ENCODE data around the gene DCAF15. TPM values are rescaled to one million over a fixed set of nuclear protein-coding genes. Genes with fewer than 3 reads are reported as not detected.
"Not testable (repeated sequence)": the region's sequence is repeated elsewhere in the genome, so short reads cannot be mapped to it uniquely, and the experiment has no call there.

Gene DCAF15
- total RNA-seq, 4 donors from 2014 or later, result 9.5 to 19.6 (median 11.6) TPM

GRCh38 chr19:13965926-13966683 lies 13.8 kb downstream of the DCAF15 start:
- no peak for TF ChIP-seq POLR2A (IDR thresholded peaks at IDR 0.05)
- no peak for TF ChIP-seq CTCF (IDR thresholded peaks at IDR 0.05)
- DNase-seq, result no peak
- H3K4me1 ChIP-seq, result no peaks in the 10 kb centered on the region
- 92 to 98% methylated on average over 10 to 13 of the region's 20 CpGs for WGBS, 2 donors
- H3K9me3 ChIP-seq, result no peaks in the 10 kb centered on the region
- H3K27ac ChIP-seq, result no peak overlapping the region
- intact Hi-C loops (cut with DNase I), result no loop called here
- H3K36me3 ChIP-seq, result peaks cover 57 to 75% of the 10 kb centered on the region in 2 donors
- no peak overlapping the region for H3K4me3 ChIP-seq (replicated peaks in 1 of 3)
- H3K27me3 ChIP-seq, result no peaks in the 10 kb centered on the region

DNA sequence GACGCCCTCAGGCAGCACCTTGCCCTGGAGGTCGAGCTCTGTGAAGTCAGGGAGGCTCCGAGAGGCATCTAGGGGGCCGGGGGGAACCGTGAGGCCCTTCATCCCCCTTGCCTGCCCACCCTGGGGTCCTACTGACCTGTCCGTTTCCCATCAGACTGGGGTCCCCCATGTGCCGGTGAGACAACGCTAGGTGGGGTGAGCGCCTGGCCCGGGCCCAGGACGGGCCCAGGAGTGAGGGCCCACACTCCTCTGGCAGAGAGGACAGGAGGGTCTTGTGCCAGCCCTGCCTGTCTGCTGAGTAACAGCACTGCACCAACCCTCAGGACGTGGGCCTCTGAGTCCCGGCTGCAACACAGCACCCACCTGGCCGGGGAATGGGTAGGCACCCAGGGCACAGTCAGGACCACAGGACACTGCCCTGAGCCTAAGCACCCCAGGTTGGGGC lies 14.4 kb downstream of the DCAF15 start:
- DNase-seq, result no peak
- Histone ChIP-seq H3K4me3 (replicated peaks in 1 of 3) (no peak overlapping the region), H3K27ac (no peak overlapping the region), H3K4me1 (no peaks in the 10 kb centered on the region), H3K9me3 (no peaks in the 10 kb centered on the region), H3K27me3 (no peaks in the 10 kb centered on the region), H3K36me3 (peaks cover 53 to 71% of the 10 kb centered on the region in 2 donors)
- 90 to 97% methylated on average over 2 to 6 of the region's 14 CpGs for WGBS, 2 donors
- intact Hi-C loops (cut with DNase I), result no loop called here
- TF ChIP-seq CTCF (IDR thresholded peaks at IDR 0.05) (no peak), POLR2A (IDR thresholded peaks at IDR 0.05) (no peak)

DNA sequence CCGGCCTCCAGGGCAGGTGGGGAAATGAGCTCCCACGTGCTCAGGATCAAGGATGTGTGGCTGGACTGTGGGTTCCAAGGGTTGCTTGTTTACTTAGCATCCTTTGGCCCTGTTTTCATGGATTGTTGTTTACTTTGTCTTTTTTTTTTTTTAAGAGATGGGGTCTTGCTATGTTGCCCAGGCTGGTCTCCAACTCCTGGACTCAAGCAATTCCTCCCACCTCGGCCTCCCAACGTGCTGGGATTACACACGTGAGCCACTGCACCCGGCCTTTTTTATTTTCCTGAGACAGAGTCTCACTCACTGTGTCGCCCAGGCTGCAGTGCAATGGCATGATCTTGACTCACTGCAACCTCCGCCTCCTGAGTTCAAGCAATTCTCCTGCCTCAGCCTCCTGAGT lies 14.9 kb downstream of the DCAF15 start:
- intact Hi-C loops (cut with DNase I); H3K4me3 ChIP-seq (replicated peaks in 1 of 3); H3K9me3 ChIP-seq; DNase-seq; H3K4me1 ChIP-seq; H3K27ac ChIP-seq; H3K27me3 ChIP-seq: not testable (repeated sequence)
- peaks cover 53 to 67% of the 10 kb centered on the region in 2 donors for H3K36me3 ChIP-seq
- 95 to 97% methylated on average over 8 of the region's 8 CpGs for WGBS, 2 donors

- Histone ChIP-seq H3K27me3 (no peaks in the 10 kb centered on the region), H3K4me1 (no peaks in the 10 kb centered on the region), H3K27ac (no peak overlapping the region), H3K9me3 (no peaks in the 10 kb centered on the region), H3K4me3 (replicated peaks in 1 of 3) (no peak overlapping the region), H3K36me3 (peaks cover 53 to 67% of the 10 kb centered on the region in 2 donors)
- TF ChIP-seq CTCF (IDR thresholded peaks at IDR 0.05), result no peak
- WGBS, 2 donors, result 94 to 97% methylated on average over 16 to 22 of the region's 22 CpGs
- intact Hi-C loops (cut with DNase I), result no loop called here
- no peak for DNase-seq
Measured at GRCh38 chr19:13968383-13968935, 16.1 kb downstream of the DCAF15 start.

DNA sequence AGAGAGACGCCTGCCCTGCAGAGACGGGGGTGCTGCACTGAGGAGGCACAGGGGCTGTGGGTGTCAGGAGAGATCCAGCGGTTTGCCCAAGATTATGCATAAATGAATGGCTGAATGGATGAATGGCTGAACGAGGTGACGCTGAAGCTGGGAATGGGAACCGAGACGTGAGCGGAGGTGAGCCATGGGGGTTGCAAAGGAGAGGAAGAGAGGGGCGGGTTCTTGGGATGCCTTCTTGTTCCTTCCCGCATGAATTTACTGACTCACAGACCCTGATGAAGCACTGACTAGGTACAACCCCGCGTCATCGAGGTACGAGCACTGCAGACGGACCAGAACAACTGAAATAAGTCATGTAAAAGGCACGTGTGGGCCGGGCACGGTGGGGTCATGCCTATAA lies 16.7 kb downstream of the DCAF15 start:
- Histone ChIP-seq H3K4me1 (no peaks in the 10 kb centered on the region), H3K27ac (no peak overlapping the region), H3K9me3 (no peaks in the 10 kb centered on the region), H3K27me3 (no peaks in the 10 kb centered on the region), H3K36me3 (peaks cover 53 to 68% of the 10 kb centered on the region in 2 donors), H3K4me3 (replicated peaks in 1 of 3) (no peak overlapping the region)
- intact Hi-C loops (cut with DNase I), result no loop called here
- 95% methylated on average over 18 of the region's 18 CpGs for WGBS, 2 donors
- no peak for DNase-seq
- no peak for TF ChIP-seq POLR2A (IDR thresholded peaks at IDR 0.05)
- TF ChIP-seq CTCF (IDR thresholded peaks at IDR 0.05), result no peak
